NOMO-1 (cell line): Measurements from ENCODE around the gene GRAMD4.

Source experiments
- DNase-seq, 2 experiments: peaks; one replicate each; lab custom pipeline; 2025; ENCODE audit not compliant: unreplicated experiment in 2 of 2; lab: John Stamatoyannopoulos, UW

The GRAMD4 gene

GRCh38 chr22:46652847-46653331 is 32.7 kb downstream of the GRAMD4 start:
- no peak for DNase-seq

GRCh38 chr22:46653596-46653995 is 33.4 kb downstream of the GRAMD4 start:
- no peak for DNase-seq

- no peak for DNase-seq
Observed at GRCh38 chr22:46654426-46654825, 34.2 kb downstream of the GRAMD4 start.

GRCh38 chr22:46654927-46655595 is 34.9 kb downstream of the GRAMD4 start:
- DNase-seq, result no peak

GRCh38 chr22:46655861-46656608 is 35.8 kb downstream of the GRAMD4 start:
- no peak for DNase-seq

GRCh38 chr22:46656856-46657654 is 36.9 kb downstream of the GRAMD4 start:
- no peak for DNase-seq

- no peak for DNase-seq
Observed at GRCh38 chr22:46657655-46657953, 37.4 kb downstream of the GRAMD4 start.

GRCh38 chr22:46657996-46658947 is 38.1 kb downstream of the GRAMD4 start:
- DNase-seq, result no peak

GRCh38 chr22:46659059-46659790 is 39.0 kb downstream of the GRAMD4 start:
- DNase-seq, result no peak

- DNase-seq, result no peak
Observed at GRCh38 chr22:46659791-46660186, 39.6 kb downstream of the GRAMD4 start.

- no peak for DNase-seq
Observed at GRCh38 chr22:46660604-46661201, 40.5 kb downstream of the GRAMD4 start.

GRCh38 chr22:46661221-46661851 is 41.1 kb downstream of the GRAMD4 start:
- DNase-seq, result no peak

GRCh38 chr22:46662226-46662625 is 42.0 kb downstream of the GRAMD4 start:
- no peak for DNase-seq

GRCh38 chr22:46663001-46663400 is 42.8 kb downstream of the GRAMD4 start:
- no peak for DNase-seq

GRCh38 chr22:46663436-46664100 is 43.4 kb downstream of the GRAMD4 start:
- no peak for DNase-seq

GRCh38 chr22:46664301-46664855 is 44.2 kb downstream of the GRAMD4 start:
- DNase-seq, result no peak

- no peak for DNase-seq
Observed at GRCh38 chr22:46665151-46665695, 45.0 kb downstream of the GRAMD4 start.

GRCh38 chr22:46665751-46666280 is 45.6 kb downstream of the GRAMD4 start:
- no peak for DNase-seq
